Esophagus squamous epithelium (tissue), 4 donors: Measurements from ENCODE around the gene SLC34A1.

Experiments
- POLR2A ChIP-seq, 4 donors: fragments of 450-650 bp; IDR thresholded peaks; one replicate each; pipeline ENCODE4 v1.6.1; 2017; ENCODE audit warnings: antibody characterized with exemption in 4 of 4, mild to moderate bottlenecking in 4 of 4, moderate library complexity in 3 of 4
- TF ChIP-seq, protein P1 (sequence below), 6 experiments: fragments of 450-650 bp in 4 of 6; fragments of 200-600 bp in 2 of 6; sonication (generic) in 2 of 6; IDR thresholded peaks; one replicate each; pipeline ENCODE4 v1.5.1; 2016 to 2019; ENCODE audit warnings: antibody characterized with exemption in 6 of 6, mild to moderate bottlenecking in 4 of 6, moderate library complexity in 4 of 6

DNA sequence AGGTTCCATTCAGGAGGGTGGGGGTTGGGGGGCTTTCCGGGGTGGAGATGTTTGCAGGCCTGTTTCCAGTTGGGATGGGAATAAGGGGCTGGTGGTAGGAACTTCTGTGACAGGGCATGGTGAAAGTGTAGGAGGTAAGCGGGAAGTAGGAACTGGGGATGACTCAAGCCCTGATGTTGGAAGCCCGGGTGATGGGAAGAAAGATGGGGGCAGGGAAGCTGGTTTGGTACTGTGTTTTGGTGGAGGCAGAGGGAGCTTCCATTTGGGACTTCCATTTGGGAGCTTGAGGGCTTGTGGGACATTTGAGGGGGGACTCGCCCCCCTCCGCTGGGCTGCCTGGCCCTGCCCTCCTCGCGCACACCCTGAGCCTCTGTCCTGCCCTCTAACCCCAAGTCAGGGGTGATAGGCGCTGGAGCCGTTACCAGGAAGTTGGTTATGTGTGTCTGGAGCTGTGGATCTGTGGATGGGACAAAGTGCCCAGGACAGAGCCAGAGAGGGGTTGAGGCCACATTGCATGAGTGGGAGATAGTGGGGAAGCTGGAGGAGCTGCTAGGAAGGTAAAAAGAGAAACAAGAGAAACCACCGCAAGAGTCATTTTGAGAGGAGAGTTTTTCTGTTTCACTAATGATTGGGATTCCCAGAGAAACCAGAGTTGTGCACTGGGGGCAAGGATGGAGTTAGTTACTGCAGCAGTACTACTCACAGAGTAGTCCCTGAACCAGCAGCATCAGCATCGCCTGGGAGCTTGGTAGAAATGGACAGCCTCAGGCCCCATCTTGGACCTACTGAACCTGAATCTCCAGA is 19.9 kb upstream of the SLC34A1 start:
- TF ChIP-seq, protein P1, sequence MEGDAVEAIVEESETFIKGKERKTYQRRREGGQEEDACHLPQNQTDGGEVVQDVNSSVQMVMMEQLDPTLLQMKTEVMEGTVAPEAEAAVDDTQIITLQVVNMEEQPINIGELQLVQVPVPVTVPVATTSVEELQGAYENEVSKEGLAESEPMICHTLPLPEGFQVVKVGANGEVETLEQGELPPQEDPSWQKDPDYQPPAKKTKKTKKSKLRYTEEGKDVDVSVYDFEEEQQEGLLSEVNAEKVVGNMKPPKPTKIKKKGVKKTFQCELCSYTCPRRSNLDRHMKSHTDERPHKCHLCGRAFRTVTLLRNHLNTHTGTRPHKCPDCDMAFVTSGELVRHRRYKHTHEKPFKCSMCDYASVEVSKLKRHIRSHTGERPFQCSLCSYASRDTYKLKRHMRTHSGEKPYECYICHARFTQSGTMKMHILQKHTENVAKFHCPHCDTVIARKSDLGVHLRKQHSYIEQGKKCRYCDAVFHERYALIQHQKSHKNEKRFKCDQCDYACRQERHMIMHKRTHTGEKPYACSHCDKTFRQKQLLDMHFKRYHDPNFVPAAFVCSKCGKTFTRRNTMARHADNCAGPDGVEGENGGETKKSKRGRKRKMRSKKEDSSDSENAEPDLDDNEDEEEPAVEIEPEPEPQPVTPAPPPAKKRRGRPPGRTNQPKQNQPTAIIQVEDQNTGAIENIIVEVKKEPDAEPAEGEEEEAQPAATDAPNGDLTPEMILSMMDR (IDR thresholded peaks at IDR 0.05), result no peak
- no peak for TF ChIP-seq POLR2A (IDR thresholded peaks at IDR 0.05)
